ENCODE data around the gene AP2A2. TPM values are rescaled to one million over a fixed set of nuclear protein-coding genes. Genes with fewer than 3 reads are reported as not detected.

AP2A2 gene
- total RNA-seq, 1 experiment from 2014 or later, result 39.4 TPM

- CTCF ChIA-PET, result no interaction called here
- Histone ChIP-seq H3K9me3 (ENCODE audit: insufficient read depth, low read depth) (no peaks in the 10 kb centered on the region), H3K27me3 (ENCODE audit: insufficient read depth, low read depth) (no peaks in the 10 kb centered on the region), H3F3A (ENCODE audit: insufficient read depth, low read depth) (no peaks in the 10 kb centered on the region), H3K9me2 (ENCODE audit: insufficient read depth) (no peaks in the 10 kb centered on the region), H3K4me1 (replicated peaks; ENCODE audit: insufficient read depth) (no peaks in the 10 kb centered on the region), H3K27ac (no peak overlapping the region), H4K20me1 (ENCODE audit: insufficient read depth) (no peaks in the 10 kb centered on the region), H3K36me3 (ENCODE audit: low read depth) (no peaks in the 10 kb centered on the region), H3K79me2 (ENCODE audit: low read depth) (no peaks in the 10 kb centered on the region), H2AFZ (no peak overlapping the region), H3K4me2 (no peak overlapping the region), H3K4me3 (no peak overlapping the region)
- intact Hi-C loops (cut with micrococcal nuclease; ENCODE audit: unreplicated experiment), result no loop called here
- no TSS peak for BruUV-seq (replicated peaks)
- POLR2A ChIA-PET (ENCODE audit: unreplicated experiment), result no interaction called here
- DNase-seq, result no peak
- TF ChIP-seq EZH2 (IDR thresholded peaks at IDR 0.05; ENCODE audit: low read depth) (no peak), CTCF (conservative IDR thresholded peaks at IDR 0.05) (no peak)
Observed at GRCh38 chr11:1030086-1030485, 104.4 kb downstream of the AP2A2 start.

DNA sequence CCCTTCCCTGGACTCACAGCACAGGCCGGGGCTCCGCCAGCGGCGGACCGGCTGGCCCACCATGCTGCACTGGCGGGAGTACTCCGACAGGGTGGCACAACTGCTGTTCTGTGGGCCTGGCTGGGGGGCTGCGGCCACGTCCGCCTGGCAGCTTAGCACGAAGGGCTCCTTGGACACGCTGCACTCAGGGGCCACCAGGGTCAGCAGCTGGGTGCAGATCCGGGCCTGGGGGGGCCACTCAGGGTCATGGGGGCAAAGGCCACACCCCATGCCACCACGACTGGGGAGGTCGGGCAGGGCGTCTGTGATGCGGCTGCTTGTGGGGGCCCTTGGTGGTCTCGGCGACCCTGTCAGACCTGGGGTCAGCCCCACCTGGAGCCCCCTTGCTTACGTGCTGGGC is 104.9 kb downstream of the AP2A2 start:
- TF ChIP-seq EZH2 (IDR thresholded peaks at IDR 0.05; ENCODE audit: low read depth) (no peak), CTCF (conservative IDR thresholded peaks at IDR 0.05) (no peak)
- Histone ChIP-seq H3K4me3 (no peak overlapping the region), H3K4me1 (replicated peaks; ENCODE audit: insufficient read depth) (no peaks in the 10 kb centered on the region), H3K4me2 (no peak overlapping the region), H3F3A (ENCODE audit: insufficient read depth, low read depth) (no peaks in the 10 kb centered on the region), H3K36me3 (ENCODE audit: low read depth) (no peaks in the 10 kb centered on the region), H3K9me3 (ENCODE audit: insufficient read depth, low read depth) (no peaks in the 10 kb centered on the region), H4K20me1 (ENCODE audit: insufficient read depth) (no peaks in the 10 kb centered on the region), H3K27ac (no peak overlapping the region), H3K79me2 (ENCODE audit: low read depth) (no peaks in the 10 kb centered on the region), H2AFZ (no peak overlapping the region), H3K27me3 (ENCODE audit: insufficient read depth, low read depth) (no peaks in the 10 kb centered on the region), H3K9me2 (ENCODE audit: insufficient read depth) (no peaks in the 10 kb centered on the region)
- DNase-seq, result no peak
- intact Hi-C loops (cut with micrococcal nuclease; ENCODE audit: unreplicated experiment), result no loop called here
- ChIA-PET POLR2A (ENCODE audit: unreplicated experiment) (no interaction called here), CTCF (no interaction called here)
- no TSS peak for BruUV-seq (replicated peaks)

DNA sequence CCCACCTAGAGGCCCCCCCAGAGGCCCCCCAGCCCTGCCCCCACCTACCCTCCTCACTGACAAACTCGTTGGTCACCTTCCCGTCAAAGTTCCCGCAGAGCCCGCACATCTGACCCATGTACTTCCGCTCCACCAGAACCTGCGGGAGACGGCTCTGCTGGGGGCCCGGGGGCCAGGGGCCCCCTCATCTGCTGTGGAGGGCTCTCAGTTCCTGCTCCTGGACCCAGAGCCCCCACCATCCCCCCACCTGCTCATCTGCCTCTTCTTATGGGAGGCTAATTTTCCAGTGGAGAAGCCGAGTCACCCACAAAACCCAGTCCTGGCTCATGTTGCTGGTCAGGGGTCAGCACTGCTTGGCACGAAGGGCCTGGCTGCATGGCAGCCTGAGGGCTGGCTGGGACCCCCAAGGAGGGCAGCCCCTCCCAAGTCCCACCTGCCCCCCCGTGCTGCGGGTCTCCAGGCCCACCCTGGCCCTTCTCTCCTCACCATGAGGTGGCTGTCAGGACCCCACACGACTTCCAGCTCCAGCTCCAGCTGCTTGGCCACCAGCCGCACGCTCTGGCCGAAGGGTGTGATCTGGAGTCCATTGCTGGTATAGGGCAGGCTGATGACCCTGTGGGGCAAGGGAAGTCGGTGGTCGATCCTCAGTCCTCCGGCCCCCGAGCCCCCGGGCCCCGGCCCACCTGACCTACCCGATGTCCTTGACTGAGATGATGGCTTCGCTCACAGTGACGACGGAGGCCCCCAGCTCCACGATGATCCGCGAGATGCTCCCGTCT is 105.6 kb downstream of the AP2A2 start:
- no peak for DNase-seq
- ChIA-PET CTCF (no interaction called here), POLR2A (ENCODE audit: unreplicated experiment) (no interaction called here)
- Histone ChIP-seq H3K4me3 (no peak overlapping the region), H3K4me2 (no peak overlapping the region), H4K20me1 (ENCODE audit: insufficient read depth) (no peaks in the 10 kb centered on the region), H3K27ac (no peak overlapping the region), H3K4me1 (replicated peaks; ENCODE audit: insufficient read depth) (no peaks in the 10 kb centered on the region), H2AFZ (no peak overlapping the region), H3K36me3 (ENCODE audit: low read depth) (no peaks in the 10 kb centered on the region), H3K9me3 (ENCODE audit: insufficient read depth, low read depth) (no peaks in the 10 kb centered on the region), H3F3A (ENCODE audit: insufficient read depth, low read depth) (no peaks in the 10 kb centered on the region), H3K79me2 (ENCODE audit: low read depth) (no peaks in the 10 kb centered on the region), H3K27me3 (ENCODE audit: insufficient read depth, low read depth) (no peaks in the 10 kb centered on the region), H3K9me2 (ENCODE audit: insufficient read depth) (no peaks in the 10 kb centered on the region)
- no TSS peak for BruUV-seq (replicated peaks)
- no peak for TF ChIP-seq CTCF (conservative IDR thresholded peaks at IDR 0.05)
- no peak for TF ChIP-seq EZH2 (IDR thresholded peaks at IDR 0.05; ENCODE audit: low read depth)
- intact Hi-C loops (cut with micrococcal nuclease; ENCODE audit: unreplicated experiment), result no loop called here

Data from PC-9 (cell line).